Heart left ventricle (tissue), 16 donors: ENCODE data around the gene GANAB. TPM values are rescaled to one million over a fixed set of nuclear protein-coding genes. Genes with fewer than 3 reads are reported as not detected.

Experiments
- ATAC-seq, 4 donors: fragments of 200-7000 bp; cut with Tn5 transposase; one replicate each; pipeline ENCODE4 v1.9.1; 2020 to 2022; ENCODE audit warnings: moderate library complexity in 4 of 4, mild to moderate bottlenecking in 3 of 4, moderate number of reproducible peaks in 1 of 4
- DNase-seq, 5 donors: peaks; one replicate each; pipeline ENCODE4 v3.0.0-alpha.2; 2020
- H3K27ac ChIP-seq, 12 donors: fragments of 200-600 bp; sonication (generic) in 4 of 12; one replicate each; pipeline versions ENCODE4 v1.5.0 to v1.8.0; 2016 to 2022; ENCODE audit warnings: mild to moderate bottlenecking in 2 of 12
- H3K27me3 ChIP-seq, 9 donors: fragments of 200-600 bp; sonication (generic) in 2 of 9; one replicate each; pipeline versions ENCODE4 v1.5.1 to v1.8.0; 2016 to 2022; ENCODE audit warnings: mild to moderate bottlenecking in 3 of 9
- H3K36me3 ChIP-seq, 9 donors: fragments of 200-600 bp; sonication (generic) in 2 of 9; one replicate each; pipeline versions ENCODE4 v1.5.0 to v1.8.0; 2018 to 2022; ENCODE audit warnings: mild to moderate bottlenecking in 2 of 9
- H3K4me1 ChIP-seq, 12 donors: fragments of 200-600 bp; sonication (generic) in 4 of 12; one replicate each; pipeline versions ENCODE4 v1.5.0 to v1.8.0; 2016 to 2022; ENCODE audit warnings: mild to moderate bottlenecking in 3 of 12
- H3K4me3 ChIP-seq, 12 donors: fragments of 200-600 bp; sonication (generic) in 4 of 12; one replicate each; pipeline versions ENCODE4 v1.5.0 to v1.8.0; 2017 to 2022; ENCODE audit warnings: mild to moderate bottlenecking in 9 of 12, moderate library complexity in 4 of 12
- H3K9me3 ChIP-seq, 12 donors: fragments of 200-600 bp; sonication (generic) in 4 of 12; one replicate each; pipeline versions ENCODE4 v1.5.0 to v1.8.0; 2016 to 2022; ENCODE audit warnings: mild to moderate bottlenecking in 1 of 12
- POLR2A ChIP-seq, 2 donors: fragments of 450-650 bp; IDR thresholded peaks; one replicate each; pipeline ENCODE4 v1.6.1; 2017; ENCODE audit warnings: antibody characterized with exemption in 2 of 2, mild to moderate bottlenecking in 2 of 2, moderate library complexity in 2 of 2
- WGBS, 4 donors: extraction: QIAGEN DNeasy Blood & Tissue Kit in 2 of 4; methylation state at CpG; one replicate each; pipeline versions ENCODE4 v1.1.5 to v1.1.7; 2013 to 2018; 5-methylcytosine and 5-hydroxymethylcytosine counted together
- intact Hi-C, 10 donors: fragments of 100-400 bp; cut with DNase I; formaldehyde crosslinking; loops; one replicate each; pipeline versions ENCODE4 v1.11.1 to v1.14.2; 2022
- polyA plus RNA-seq, 2 donors: library from polyadenylated mRNA; stranded (reverse); fragments of 200-250 nt; gene quantifications; one replicate each; pipeline ENCODE4 v1.2.3, GENCODE V29; 2013
- total RNA-seq, 9 donors: library from RNA; depleted of rRNA in 2 of 9; stranded (reverse); fragments of >200 nt in 2 of 9; fragmentation: NEBNext Ultra II Directional in 3 of 9; extraction: Animal tissue kit (Norgen Biotek cat#: 25700) in 3 of 9; gene quantifications; one replicate each; pipeline versions ENCODE4 v1.1.0 to v1.2.4, GENCODE V29; 2016 to 2023
- TF ChIP-seq, protein P1 (sequence below), 12 donors: fragments of 200-600 bp; sonication (generic) in 4 of 12; IDR thresholded peaks; one replicate each; pipeline versions ENCODE4 v1.5.0 to v1.8.0; 2018 to 2022; ENCODE audit warnings: antibody characterized with exemption in 12 of 12, mild to moderate bottlenecking in 5 of 12
- donor health status: ischemic (EF 13 %, LVEDD 7.1; RV severe dilation, severe dysfunction).
- donor health status: healthy with polysubstance abuse.
- donor health status: DM: no; HTN: yes; CAD: no.
- donor health status: DM: no; HTN: no; CAD: no.
- donor health status: ischemic (EF 25% LVEDD 6.9; RV normal size, moderate dysfunction).
- donor health status: ischemic (EF 25% LVEDD 5.7; RV mildly dilated, moderate dysfunction).
- donor health status: healthy.
- donor health status: DM: yes; HTN: yes; CAD: no.
- donor health status: ischemic (EF 35%, LVEDD 5.7; RV mildly dilated, moderate dysfunction).
- donor health status: nonischemic (EF 11% LVEDD 7.7; RV severe dilation, severe dysfunction).
- donor health status: DM: yes; HTN: yes; CAD: no.
- donor health status: PGD.
- donor health status: ischemic (EF 29% LVEDD 5.4; RV normal size, mild dysfunction).
- donor health status: nonischemic (EF 23%, LVEDD 6.1; RV moderate dilation, normal function).

GANAB gene
- total and polyA plus RNA-seq, 11 donors, result 49.3 to 182 (median 99.1) TPM

DNA sequence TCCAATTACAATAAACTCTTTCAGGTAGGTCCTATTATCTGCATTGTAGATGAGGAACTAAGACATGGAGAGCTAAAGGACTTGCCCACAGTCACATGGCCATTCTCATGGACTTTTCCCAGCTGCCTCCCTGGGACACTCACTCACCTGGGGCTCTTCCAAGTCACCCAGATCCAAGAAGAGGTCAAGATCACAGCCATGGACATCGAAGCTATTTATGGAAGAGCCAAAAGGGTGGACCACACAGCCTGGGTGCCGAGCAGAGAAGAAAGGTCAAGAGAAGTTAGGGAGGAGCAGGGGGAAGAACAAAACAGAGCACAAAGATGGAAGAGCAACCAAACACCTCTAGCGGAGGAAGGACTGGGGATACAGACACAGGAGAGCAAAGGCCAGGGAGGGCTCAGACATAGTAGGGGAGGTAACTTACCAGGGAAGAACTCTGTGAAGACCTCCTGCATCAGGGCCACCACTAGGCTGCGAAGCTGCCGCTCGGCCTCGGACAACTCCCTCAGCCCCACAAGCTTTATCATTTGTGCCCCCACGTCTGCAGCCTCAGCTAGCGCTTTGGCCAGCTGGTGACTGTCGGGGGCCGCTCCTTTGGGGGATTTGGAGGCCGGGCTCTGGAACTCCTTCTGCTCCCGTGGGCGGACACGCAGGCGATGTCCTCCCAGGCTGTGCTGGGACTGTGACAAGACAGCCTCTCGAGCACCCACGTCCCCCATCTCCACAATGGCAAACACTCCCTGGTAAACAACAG, 65.3 kb downstream of the GANAB start:
- ATAC-seq, result no peak
- 80 to 86% (median 83%) methylated on average over 18 of the region's 18 CpGs for WGBS, 4 donors
- H3K4me3 ChIP-seq, result no peak overlapping the region
- intact Hi-C loops, result no loop called here
- no peak overlapping the region for H3K27ac ChIP-seq
- H3K4me1 ChIP-seq, result peaks cover 0 to 20% (median 4%) of the 10 kb centered on the region in 12 donors
- H3K9me3 ChIP-seq, result no peaks in the 10 kb centered on the region
- peaks cover 0 to 97% (median 74%) of the 10 kb centered on the region in 9 donors for H3K36me3 ChIP-seq
- peak in 1 of 5 donors; percentile 17 for DNase-seq
- H3K27me3 ChIP-seq, result no peaks in the 10 kb centered on the region
- TF ChIP-seq, protein P1, sequence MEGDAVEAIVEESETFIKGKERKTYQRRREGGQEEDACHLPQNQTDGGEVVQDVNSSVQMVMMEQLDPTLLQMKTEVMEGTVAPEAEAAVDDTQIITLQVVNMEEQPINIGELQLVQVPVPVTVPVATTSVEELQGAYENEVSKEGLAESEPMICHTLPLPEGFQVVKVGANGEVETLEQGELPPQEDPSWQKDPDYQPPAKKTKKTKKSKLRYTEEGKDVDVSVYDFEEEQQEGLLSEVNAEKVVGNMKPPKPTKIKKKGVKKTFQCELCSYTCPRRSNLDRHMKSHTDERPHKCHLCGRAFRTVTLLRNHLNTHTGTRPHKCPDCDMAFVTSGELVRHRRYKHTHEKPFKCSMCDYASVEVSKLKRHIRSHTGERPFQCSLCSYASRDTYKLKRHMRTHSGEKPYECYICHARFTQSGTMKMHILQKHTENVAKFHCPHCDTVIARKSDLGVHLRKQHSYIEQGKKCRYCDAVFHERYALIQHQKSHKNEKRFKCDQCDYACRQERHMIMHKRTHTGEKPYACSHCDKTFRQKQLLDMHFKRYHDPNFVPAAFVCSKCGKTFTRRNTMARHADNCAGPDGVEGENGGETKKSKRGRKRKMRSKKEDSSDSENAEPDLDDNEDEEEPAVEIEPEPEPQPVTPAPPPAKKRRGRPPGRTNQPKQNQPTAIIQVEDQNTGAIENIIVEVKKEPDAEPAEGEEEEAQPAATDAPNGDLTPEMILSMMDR (IDR thresholded peaks at IDR 0.05), result no peak
- TF ChIP-seq POLR2A (IDR thresholded peaks at IDR 0.05), result no peak

DNA sequence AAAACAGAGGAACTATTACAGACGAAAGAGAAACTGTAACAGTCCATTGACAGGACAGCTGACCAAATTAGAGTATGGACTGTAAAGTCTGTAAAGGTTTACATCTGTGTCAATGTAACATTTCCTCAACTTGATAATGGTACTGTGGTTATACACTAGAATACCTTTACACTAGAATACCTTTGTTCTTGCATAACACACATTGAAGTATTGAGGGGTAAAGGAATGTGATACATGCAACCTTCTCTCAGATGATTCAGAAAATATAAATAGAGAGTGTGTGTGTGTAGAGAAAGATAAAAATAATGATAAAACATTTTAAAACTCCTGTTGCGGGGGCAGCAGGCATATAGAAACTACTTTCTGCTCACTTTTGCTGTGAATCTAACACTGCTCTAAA, 67.2 kb downstream of the GANAB start:
- intact Hi-C loops, result no loop called here
- WGBS, 4 donors, result 93 to 95% (median 94%) methylated on average over 2 of the region's 2 CpGs
- no peaks in the 10 kb centered on the region for H3K27me3 ChIP-seq
- H3K27ac ChIP-seq, result peak overlapping the region in 3 of 12 donors; percentile 69 to 84 (median 76)
- DNase-seq, result no peak
- peaks cover 0 to 39% (median 20%) of the 10 kb centered on the region in 12 donors for H3K4me1 ChIP-seq
- H3K4me3 ChIP-seq, result no peak overlapping the region
- H3K9me3 ChIP-seq, result no peaks in the 10 kb centered on the region
- no peak for TF ChIP-seq POLR2A (IDR thresholded peaks at IDR 0.05)
- TF ChIP-seq, protein P1 (IDR thresholded peaks at IDR 0.05), result no peak
- ATAC-seq, result no peak
- peaks cover 0 to 85% (median 66%) of the 10 kb centered on the region in 9 donors for H3K36me3 ChIP-seq

DNA sequence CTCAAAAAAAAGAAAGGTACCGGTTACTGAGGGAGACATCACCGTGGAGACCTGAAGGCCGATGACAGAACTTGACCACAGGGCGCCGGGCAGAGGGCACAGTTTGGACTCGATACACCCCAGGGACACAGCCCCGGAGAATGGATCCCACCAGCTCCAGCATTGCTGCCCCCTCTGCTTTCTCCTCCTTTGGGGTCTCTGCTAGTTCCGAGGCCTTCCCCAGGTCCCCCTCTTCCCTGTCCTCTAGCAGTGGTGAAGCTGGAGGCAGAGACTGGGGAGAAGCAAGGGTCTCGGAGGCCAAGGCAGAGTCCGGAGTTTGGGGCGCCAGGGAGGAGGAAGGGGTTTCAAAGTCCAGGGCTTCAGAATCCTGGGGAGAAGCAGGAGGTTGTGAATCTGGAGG, 67.9 kb downstream of the GANAB start:
- peaks cover 0 to 40% (median 20%) of the 10 kb centered on the region in 12 donors for H3K4me1 ChIP-seq
- peak overlapping the region in 9 of 12 donors; percentile 9 to 95 (median 84) for H3K27ac ChIP-seq
- no peaks in the 10 kb centered on the region for H3K27me3 ChIP-seq
- no peaks in the 10 kb centered on the region for H3K9me3 ChIP-seq
- intact Hi-C loops, result no loop called here
- peaks cover 0 to 79% (median 60%) of the 10 kb centered on the region in 9 donors for H3K36me3 ChIP-seq
- TF ChIP-seq, protein P1 (IDR thresholded peaks at IDR 0.05), result no peak
- no peak for TF ChIP-seq POLR2A (IDR thresholded peaks at IDR 0.05)
- DNase-seq, result no peak
- 97 to 100% (median 98%) methylated on average over 11 of the region's 11 CpGs for WGBS, 4 donors
- ATAC-seq, result no peak
- H3K4me3 ChIP-seq, result no peak overlapping the region

GRCh38 chr11:62577046-62577714, 69.2 kb downstream of the GANAB start:
- no peaks in the 10 kb centered on the region for H3K27me3 ChIP-seq
- intact Hi-C loops, result no loop called here
- peak in 4 of 5 donors; percentile 57 to 78 (median 76) for DNase-seq
- peaks cover 0 to 72% (median 58%) of the 10 kb centered on the region in 9 donors for H3K36me3 ChIP-seq
- TF ChIP-seq, protein P1 (IDR thresholded peaks at IDR 0.05), result no peak
- no peak for TF ChIP-seq POLR2A (IDR thresholded peaks at IDR 0.05)
- 50 to 67% (median 59%) methylated on average over 12 of the region's 12 CpGs for WGBS, 4 donors
- H3K4me1 ChIP-seq, result peaks cover 6 to 48% (median 27%) of the 10 kb centered on the region in 12 donors
- peak overlapping the region; percentile 68 to 98 (median 90) for H3K27ac ChIP-seq
- H3K4me3 ChIP-seq, result peak overlapping the region in 6 of 12 donors; percentile 14 to 88 (median 74)
- peak in 3 of 4 donors; percentile 4 to 58 (median 8) for ATAC-seq
- H3K9me3 ChIP-seq, result no peaks in the 10 kb centered on the region
